H1 (cell line): ENCODE results near the gene TRIM71. TPM values are rescaled to one million over a fixed set of nuclear protein-coding genes. Genes with fewer than 3 reads are reported as not detected.

Experiments used
- CTCF ChIA-PET: fragments of 300-600 bp; sonication (Branson Sonifier 250); formaldehyde crosslinking; loops from one replicate; lab custom pipeline; 2021; ENCODE audit not compliant: partially characterized antibody; lab: Charles Lee
- POLR2A ChIA-PET: fragments of 300-600 bp; sonication (Branson Sonifier 250); formaldehyde crosslinking; loops from one replicate; lab custom pipeline; 2021; ENCODE audit warnings: inconsistent platforms; ENCODE audit not compliant: partially characterized antibody; lab: Charles Lee
- DNase-seq, 2 experiments: peaks; one replicate each; pipeline versions ENCODE4 v3.0.0 to v3.0.0-alpha.2; 2010 to 2022; ENCODE audit warnings: low spot score in 2 of 2, low read depth in 1 of 2, mixed read lengths in 1 of 2
- FAIRE-seq: peaks from 2 replicates; lab custom pipeline; 2011; peaks lifted over from hg19 to GRCh38; lab: Jason Lieb, UNC
- H2AFZ ChIP-seq: 2 replicates; pipeline ENCODE4 v1.8.1; 2012; ENCODE audit warnings: low read length, inconsistent platforms
- H2AK5ac ChIP-seq: 2 replicates; pipeline ENCODE4 v1.6.1; 2013; ENCODE audit warnings: low read depth, low read length
- H2BK120ac ChIP-seq: replicated peaks from 2 replicates; pipeline ENCODE3; 2013; ENCODE audit warnings: low read depth, low read length, inconsistent platforms
- H2BK12ac ChIP-seq: 2 replicates; pipeline ENCODE4 v1.6.1; 2013; ENCODE audit warnings: low read depth, low read length
- H2BK15ac ChIP-seq: 2 replicates; pipeline ENCODE4 v1.6.1; 2013; ENCODE audit warnings: low read length
- H2BK20ac ChIP-seq: 2 replicates; pipeline ENCODE4 v1.6.1; 2013; ENCODE audit warnings: low read length
- H2BK5ac ChIP-seq: 2 replicates; pipeline ENCODE4 v1.6.1; 2013; ENCODE audit warnings: low read depth, low read length
- H3K14ac ChIP-seq: 2 replicates; pipeline ENCODE4 v1.6.1; 2013; ENCODE audit warnings: inconsistent platforms; ENCODE audit not compliant: insufficient read length
- H3K18ac ChIP-seq: 2 replicates; pipeline ENCODE4 v1.6.1; 2013; ENCODE audit warnings: low read length; ENCODE audit errors: extremely low read depth
- H3K23ac ChIP-seq: 2 replicates; pipeline ENCODE4 v1.6.1; 2013; ENCODE audit warnings: inconsistent platforms; ENCODE audit not compliant: insufficient read length
- H3K23me2 ChIP-seq: 2 replicates; pipeline ENCODE4 v1.6.1; 2013; ENCODE audit warnings: low read depth, low read length
- H3K27ac ChIP-seq: 2 replicates; pipeline ENCODE4 v1.6.1; 2011; ENCODE audit warnings: low read depth, low read length, inconsistent platforms
- H3K27me3 ChIP-seq, 4 experiments: replicated peaks in 1 of 4; 1 replicate in 1 of 4; 2 replicates in 3 of 4; pipeline versions ENCODE4 v1.6.1 to v1.8.1; 2011 to 2013; ENCODE audit warnings: low read length in 3 of 4, mild to moderate bottlenecking in 3 of 4, inconsistent platforms in 2 of 4, mixed read lengths in 2 of 4, moderate library complexity in 1 of 4; ENCODE audit not compliant: control insufficient read depth in 3 of 4, insufficient read depth in 3 of 4; ENCODE audit errors: extremely low read depth in 1 of 4
- H3K36me3 ChIP-seq, 4 experiments: 2 replicates each; pipeline versions ENCODE4 v1.6.1 to v1.8.1; 2011 to 2013; ENCODE audit warnings: mild to moderate bottlenecking in 4 of 4, low read length in 3 of 4, moderate library complexity in 2 of 4, control low read depth in 1 of 4, inconsistent platforms in 1 of 4; ENCODE audit not compliant: insufficient read depth in 4 of 4, control insufficient read depth in 2 of 4
- H3K4ac ChIP-seq: replicated peaks from 2 replicates; pipeline ENCODE3; 2013; ENCODE audit warnings: low read length, low read depth, mixed read lengths, inconsistent platforms; ENCODE audit not compliant: insufficient read length
- H3K4me1 ChIP-seq, 4 experiments: replicated peaks in 1 of 4; 1 replicate in 1 of 4; 2 replicates in 3 of 4; pipeline versions ENCODE4 v1.6.1 to v1.8.1; 2011 to 2013; ENCODE audit warnings: low read length in 3 of 4, inconsistent platforms in 2 of 4, mixed read lengths in 1 of 4; ENCODE audit not compliant: insufficient read depth in 4 of 4, control insufficient read depth in 3 of 4
- H3K4me2 ChIP-seq, 2 experiments: 2 replicates each; pipeline versions ENCODE4 v1.6.1 to v1.8.1; 2011 to 2013; ENCODE audit warnings: low read depth in 2 of 2, low read length in 2 of 2, control low read depth in 1 of 2, inconsistent platforms in 1 of 2, mild to moderate bottlenecking in 1 of 2; ENCODE audit not compliant: insufficient read depth in 1 of 2
- H3K4me3 ChIP-seq, 4 experiments: fragments of 200-600, 300-600 bp in 1 of 4; sonication (generic), shearing (Covaris generic), sonication (Bioruptor Twin) in 1 of 4; 2 replicates each; pipeline versions ENCODE4 v1.5.1 to v1.8.1; 2011 to 2016; ENCODE audit warnings: low read length in 4 of 4, low read depth in 3 of 4, control low read depth in 2 of 4, inconsistent platforms in 2 of 4, mild to moderate bottlenecking in 2 of 4, mixed read lengths in 1 of 4, moderate library complexity in 1 of 4; ENCODE audit not compliant: insufficient read depth in 2 of 4; ENCODE audit errors: extremely low read depth in 1 of 4
- H3K56ac ChIP-seq: replicated peaks from 2 replicates; pipeline ENCODE3; 2013; ENCODE audit warnings: low read depth, mild to moderate bottlenecking, mixed read lengths, low read length, inconsistent platforms; ENCODE audit not compliant: insufficient read length
- H3K79me1 ChIP-seq: 2 replicates; pipeline ENCODE4 v1.6.1; 2013; ENCODE audit warnings: low read depth, low read length, control low read depth
- H3K79me2 ChIP-seq, 2 experiments: 2 replicates each; pipeline versions ENCODE4 v1.6.1 to v1.8.1; 2012 to 2013; ENCODE audit warnings: low read length in 2 of 2, mild to moderate bottlenecking in 2 of 2, inconsistent platforms in 1 of 2; ENCODE audit not compliant: insufficient read depth in 2 of 2, control insufficient read depth in 1 of 2
- H3K9ac ChIP-seq, 4 experiments: replicated peaks in 1 of 4; 1 replicate in 1 of 4; 2 replicates in 3 of 4; pipeline versions ENCODE4 v1.6.1 to v1.8.1; 2011 to 2013; ENCODE audit warnings: low read depth in 3 of 4, low read length in 3 of 4, control low read depth in 2 of 4, mild to moderate bottlenecking in 2 of 4, moderate library complexity in 2 of 4, inconsistent platforms in 1 of 4; ENCODE audit errors: extremely low read depth in 1 of 4
- H3K9me3 ChIP-seq, 2 experiments: 2 replicates each; pipeline versions ENCODE4 v1.6.1 to v1.8.1; 2012 to 2013; ENCODE audit warnings: mild to moderate bottlenecking in 2 of 2, moderate library complexity in 2 of 2, control low read depth in 1 of 2, inconsistent platforms in 1 of 2, low read depth in 1 of 2, low read length in 1 of 2, mixed read lengths in 1 of 2; ENCODE audit not compliant: insufficient read depth in 2 of 2
- H4K20me1 ChIP-seq, 2 experiments: replicated peaks in 1 of 2; 2 replicates each; pipeline versions ENCODE3 to v1.8.1; 2011 to 2013; ENCODE audit warnings: inconsistent platforms in 2 of 2, low read length in 2 of 2, mild to moderate bottlenecking in 1 of 2; ENCODE audit not compliant: insufficient read depth in 2 of 2, control insufficient read depth in 1 of 2
- H4K5ac ChIP-seq: 2 replicates; pipeline ENCODE4 v1.6.1; 2013; ENCODE audit warnings: low read length, low read depth, mixed read lengths, inconsistent platforms; ENCODE audit not compliant: insufficient read length
- H4K8ac ChIP-seq: 2 replicates; pipeline ENCODE4 v1.8.0; 2013; ENCODE audit warnings: mild to moderate bottlenecking, moderate library complexity, low read length, inconsistent platforms; ENCODE audit not compliant: insufficient read depth; ENCODE audit errors: extremely low read depth
- H4K91ac ChIP-seq: replicated peaks from 2 replicates; pipeline ENCODE3; 2013; ENCODE audit warnings: low read length, mixed read lengths, inconsistent platforms; ENCODE audit not compliant: insufficient read length
- CHD1 ChIP-seq: IDR thresholded peaks from 2 replicates; pipeline ENCODE4 v1.6.1; 2012; ENCODE audit warnings: low read depth, low read length, improper control_type of control experiment
- GTF2F1 ChIP-seq: IDR thresholded peaks from 2 replicates; pipeline ENCODE4 v1.6.1; 2012; ENCODE audit warnings: low read depth, low read length, improper control_type of control experiment, borderline replicate concordance
- POLR2AphosphoS5 ChIP-seq: IDR thresholded peaks from 2 replicates; pipeline ENCODE4 v1.6.1; 2011; ENCODE audit warnings: low read depth, low read length
- RXRA ChIP-seq: IDR thresholded peaks from 2 replicates; pipeline ENCODE4 v1.6.1; 2011; ENCODE audit warnings: low read depth, mild to moderate bottlenecking, low read length, moderate library complexity; ENCODE audit not compliant: insufficient read depth
- SIN3A ChIP-seq, 2 experiments: IDR thresholded peaks in 1 of 2; conservative IDR thresholded peaks in 1 of 2; 2 replicates each; pipeline ENCODE4 v1.6.1; 2011 to 2012; ENCODE audit warnings: low read length in 2 of 2, improper control_type of control experiment in 1 of 2, low read depth in 1 of 2, mild to moderate bottlenecking in 1 of 2
- SP1 ChIP-seq: IDR thresholded peaks from 2 replicates; pipeline ENCODE4 v1.6.1; 2011; ENCODE audit warnings: low read depth, low read length
- WGBS, 2 experiments: shearing (Covaris generic) in 1 of 2; methylation state at CpG; one replicate each; pipeline versions ENCODE4 v1.1.6 to v1.1.7; 2013 to 2015; ENCODE audit warnings: low lambda C conversion rate in 2 of 2, mixed read lengths in 2 of 2, inconsistent platforms in 1 of 2, low coverage in 1 of 2, missing lambda C conversion rate in 1 of 2; ENCODE audit not compliant: insufficient replicate concordance in 2 of 2, insufficient coverage in 1 of 2, insufficient read length in 1 of 2; ENCODE audit errors: extremely low coverage in 1 of 2, missing lambda C conversion rate in 1 of 2; 5-methylcytosine and 5-hydroxymethylcytosine counted together
- polyA plus RNA-seq, 7 experiments: library from polyadenylated mRNA; depleted of rRNA in 3 of 7; stranded (reverse) in 5 of 7; unstranded in 2 of 7; fragments of >200 nt in 5 of 7; fragments of 200-250 nt in 2 of 7; gene quantifications; 1 replicate in 5 of 7; 2 replicates in 1 of 7; 4 replicates in 1 of 7; pipeline versions ENCODE4 v1.2.1 to v1.2.3, GENCODE V29; 2011 to 2013; ENCODE audit warnings: missing spikeins in 2 of 7, mixed read lengths in 2 of 7
- total RNA-seq: library from RNA; stranded (reverse); fragmentation: NEBNext Ultra II Directional; extraction: Animal tissue kit (Norgen Biotek cat#: 25700); gene quantifications from 2 replicates; pipeline ENCODE4 v1.2.1, GENCODE V29; 2021
- TF ChIP-seq, protein P1 (sequence below): IDR thresholded peaks from 2 replicates; pipeline ENCODE4 v1.6.1; 2012; ENCODE audit warnings: inconsistent platforms

TRIM71 gene
- total and polyA plus RNA-seq, 2 of the 8 experiments (the other 6 are each of a cell fraction or from before 2014, with no cell fraction given), result 53.7 to 293 TPM

DNA sequence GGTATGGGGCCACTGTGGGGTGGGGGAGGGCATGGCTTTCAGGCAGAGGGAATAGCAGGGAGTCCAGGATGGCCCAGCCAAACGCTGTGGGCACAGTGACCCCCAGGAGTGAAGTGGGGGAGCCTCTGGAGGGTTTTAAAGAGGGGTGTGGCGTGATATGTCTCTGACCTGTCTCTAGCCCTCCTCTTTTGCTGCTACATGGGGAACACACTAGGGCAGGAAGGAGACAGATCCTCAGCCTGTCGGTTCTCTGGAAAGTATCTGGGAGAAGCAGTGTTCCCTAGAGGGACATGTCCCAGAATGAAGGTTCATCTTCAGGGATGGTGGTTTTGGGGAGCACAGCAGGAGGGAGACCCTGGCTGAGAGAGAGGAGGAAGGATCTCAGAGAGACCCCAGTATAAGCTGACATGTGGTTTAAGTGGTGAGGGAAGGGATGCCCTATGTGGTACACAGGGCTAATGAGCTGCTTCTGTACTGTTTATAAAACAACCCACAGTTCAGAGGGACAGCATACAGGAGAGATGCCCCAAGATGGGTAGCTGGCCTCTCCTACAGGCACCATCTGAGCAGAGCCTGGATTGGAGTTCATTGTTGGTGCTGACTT is 37.7 kb downstream of the TRIM71 start:
- H3K18ac ChIP-seq, result no peak overlapping the region
- no peaks in the 10 kb centered on the region; a peak in 1 of 7 replicates for H3K27me3 ChIP-seq
- H3K36me3 ChIP-seq, result peaks cover 0 to 33% (median 2%) of the 10 kb centered on the region in 4 experiments; a peak in 4 of 8 replicates
- H2BK120ac ChIP-seq, result no peak overlapping the region
- H2BK20ac ChIP-seq, result no peak overlapping the region
- no peaks in the 10 kb centered on the region for H3K9me3 ChIP-seq
- no peak overlapping the region for H4K5ac ChIP-seq
- H2BK12ac ChIP-seq, result no peak overlapping the region
- H3K23me2 ChIP-seq, result no peaks in the 10 kb centered on the region
- ChIA-PET POLR2A (interaction anchor here (0.9 to 6.7 kb wide), 5 partner anchors 10 to 39 kb away, joined by 3 to 104 read pairs (median 4); no protein-coding TSS in a partner anchor), CTCF (interaction anchor here (0.9 to 1.1 kb wide), 3 partner anchors 10 to 35 kb away, joined by 3 read pairs; no protein-coding TSS in a partner anchor)
- FAIRE-seq (no peak), DNase-seq (no peak)
- TF ChIP-seq POLR2AphosphoS5 (peak; percentile 66), GTF2F1 (no peak), SIN3A (conservative IDR thresholded peaks at IDR 0.05 in 1 of 2, IDR thresholded peaks at IDR 0.05 in 1 of 2; ENCODE audit: low read depth in 1 of 2, low read length in 2 of 2) (no peak), CHD1 (no peak), RXRA (no peak), SP1 (no peak)
- TF ChIP-seq, protein P1, sequence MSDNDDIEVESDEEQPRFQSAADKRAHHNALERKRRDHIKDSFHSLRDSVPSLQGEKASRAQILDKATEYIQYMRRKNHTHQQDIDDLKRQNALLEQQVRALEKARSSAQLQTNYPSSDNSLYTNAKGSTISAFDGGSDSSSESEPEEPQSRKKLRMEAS, result no peak
- 71% methylated on average over 3 of the region's 3 CpGs; no CpG with 5 or more reads in 1 of the 2 experiments for WGBS, 2 experiments
- H4K91ac ChIP-seq, result no peak overlapping the region
- H3K4me3 ChIP-seq, result no peak overlapping the region
- no peak overlapping the region for H4K8ac ChIP-seq
- H3K4ac ChIP-seq, result no peak overlapping the region
- peaks cover 87 to 99% of the 10 kb centered on the region in 2 experiments for H3K79me2 ChIP-seq
- peaks cover 62 to 78% of the 10 kb centered on the region in 2 experiments for H4K20me1 ChIP-seq
- H3K4me1 ChIP-seq, result peaks cover 32 to 60% (median 44%) of the 10 kb centered on the region in 4 experiments
- no peak overlapping the region for H2BK5ac ChIP-seq
- peak overlapping the region in 1 of 2 experiments; percentile 31; a peak in 2 of 4 replicates for H3K4me2 ChIP-seq
- no peak overlapping the region for H3K23ac ChIP-seq
- H3K14ac ChIP-seq, result no peak overlapping the region
- no peak overlapping the region for H3K9ac ChIP-seq
- H3K79me1 ChIP-seq, result peaks cover 6% of the 10 kb centered on the region
- H2BK15ac ChIP-seq, result no peak overlapping the region
- no peak overlapping the region for H2AFZ ChIP-seq
- no peak overlapping the region for H3K56ac ChIP-seq
- H3K27ac ChIP-seq, result no peak overlapping the region
- no peak overlapping the region for H2AK5ac ChIP-seq
